Right forelimb (tissue), 1 donor: ENCODE results near the gene HDHD2.

Experiments used
- DNase-seq: peaks from one replicate; pipeline ENCODE4 v3.0.0-alpha.2; 2018

HDHD2 gene

GRCh38 chr18:47143899-47144485 lies 6.3 kb downstream of the HDHD2 start:
- DNase-seq: no peak

GRCh38 chr18:47143153-47143552 lies 7.1 kb downstream of the HDHD2 start:
- DNase-seq: no peak

DNA sequence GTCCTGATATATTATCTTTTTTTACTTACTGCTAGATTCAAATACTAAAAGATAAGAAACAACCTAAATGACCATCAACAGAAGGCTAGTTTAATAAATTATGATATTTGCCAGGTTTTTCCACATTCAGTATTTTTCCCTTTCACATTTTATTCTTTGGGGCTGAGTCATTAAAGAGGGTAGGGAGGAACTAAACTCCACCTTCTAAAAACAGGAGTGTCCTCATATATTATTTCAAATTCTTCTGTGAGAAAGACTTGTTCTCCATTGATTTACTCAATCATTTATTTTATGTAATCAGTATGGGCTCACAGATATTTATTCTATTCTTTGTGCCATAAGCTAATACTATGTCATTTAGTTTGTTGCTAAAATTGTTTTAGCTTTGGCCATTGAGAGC lies 9.0 kb downstream of the HDHD2 start:
- no peak for DNase-seq

DNA sequence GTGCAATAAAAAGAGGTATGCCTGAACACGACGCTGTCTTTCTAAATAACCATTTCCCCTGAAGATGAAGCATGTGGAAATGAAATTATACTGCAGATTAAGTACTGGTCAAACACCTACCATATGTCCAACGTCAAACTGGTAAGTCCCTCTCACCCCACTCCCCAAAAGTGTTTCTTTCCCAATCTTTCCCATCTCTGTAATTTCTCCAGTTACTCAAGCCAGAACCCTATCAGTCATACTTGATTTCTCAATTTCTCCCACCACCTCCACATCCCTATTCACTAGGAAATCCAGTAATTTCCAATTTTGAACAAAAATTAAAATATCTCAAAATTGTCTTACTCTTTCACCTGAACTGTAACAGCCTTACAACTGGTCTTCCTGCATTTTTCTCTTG lies 29.2 kb downstream of the HDHD2 start:
- no peak for DNase-seq

GRCh38 chr18:47120428-47120827 lies 29.9 kb downstream of the HDHD2 start:
- no peak for DNase-seq

DNA sequence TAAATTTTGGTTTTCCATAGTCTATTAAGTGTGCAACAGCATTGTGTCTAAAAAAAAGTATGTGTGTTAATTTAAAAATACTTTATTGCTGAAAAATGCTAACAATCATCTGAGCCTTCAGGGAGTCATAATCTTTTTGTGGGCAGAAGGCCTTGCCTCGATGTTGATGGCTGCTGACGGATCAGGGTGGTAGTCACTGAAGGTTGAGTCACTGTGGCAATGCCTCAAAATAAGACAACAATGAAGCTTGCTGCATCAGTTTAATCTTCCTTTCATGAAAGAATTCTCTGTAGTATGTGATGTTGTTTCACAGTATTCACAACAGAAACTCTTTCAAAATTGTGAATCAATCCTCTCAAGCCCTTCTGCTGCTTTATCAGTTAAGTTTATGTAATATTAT lies 31.3 kb downstream of the HDHD2 start:
- DNase-seq: no peak

- DNase-seq: no peak
Observed at GRCh38 chr18:47115205-47115604, 35.1 kb downstream of the HDHD2 start.

DNA sequence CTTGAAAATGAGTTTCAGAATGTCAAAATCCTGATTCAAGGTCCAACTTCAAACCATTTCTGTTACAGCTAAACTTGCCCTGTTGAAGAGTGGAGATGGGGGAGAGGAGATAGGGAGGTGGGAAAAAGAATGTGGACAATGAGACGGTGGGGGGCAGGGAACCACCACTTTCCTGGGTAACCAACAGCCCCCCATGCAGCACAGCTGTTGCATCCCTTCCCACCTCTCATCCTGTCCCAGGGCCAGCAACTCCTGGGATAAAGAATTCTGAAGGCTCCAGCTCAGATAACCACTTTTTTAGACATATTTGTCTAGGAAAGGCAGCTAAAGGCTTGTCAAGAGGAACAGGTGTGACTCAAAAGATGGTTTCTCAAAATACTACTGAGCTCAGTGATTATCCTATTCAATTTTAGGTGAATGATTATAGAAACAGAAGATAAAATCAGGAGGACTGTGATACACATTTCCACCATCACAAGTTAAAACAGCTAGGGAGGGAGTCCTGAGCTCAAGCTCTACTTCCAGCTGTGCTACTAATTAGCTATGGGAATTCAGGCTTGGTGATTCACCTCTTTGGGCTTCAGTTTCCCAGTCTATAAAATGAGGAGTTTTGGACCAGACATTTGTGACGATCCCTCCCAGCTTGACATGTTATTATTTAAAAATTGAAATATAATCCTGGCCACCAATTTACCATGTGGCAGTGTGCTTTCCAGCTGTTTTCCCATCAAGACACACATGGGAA lies 36.3 kb downstream of the HDHD2 start:
- no peak for DNase-seq

GRCh38 chr18:47110492-47111274 lies 39.6 kb downstream of the HDHD2 start:
- no peak for DNase-seq

DNA sequence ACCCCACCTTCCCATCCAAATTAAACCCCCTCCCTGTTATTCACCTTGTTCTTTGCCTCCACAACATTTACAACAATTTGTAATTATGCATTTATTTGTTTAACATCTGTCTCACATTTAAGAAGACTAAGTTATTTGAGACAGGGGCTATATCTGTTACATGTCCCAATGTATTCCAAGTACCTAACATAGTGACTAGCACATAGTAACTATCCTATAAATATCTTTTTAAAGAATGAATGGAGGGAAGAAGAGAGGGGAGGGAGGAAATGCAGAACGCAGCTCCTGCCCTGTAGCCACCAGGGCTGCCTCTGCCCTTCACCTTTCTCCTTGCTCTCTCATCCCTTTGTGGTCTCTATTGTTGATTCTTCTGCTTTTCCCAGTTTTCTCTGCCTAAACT lies 40.6 kb downstream of the HDHD2 start:
- no peak for DNase-seq

DNA sequence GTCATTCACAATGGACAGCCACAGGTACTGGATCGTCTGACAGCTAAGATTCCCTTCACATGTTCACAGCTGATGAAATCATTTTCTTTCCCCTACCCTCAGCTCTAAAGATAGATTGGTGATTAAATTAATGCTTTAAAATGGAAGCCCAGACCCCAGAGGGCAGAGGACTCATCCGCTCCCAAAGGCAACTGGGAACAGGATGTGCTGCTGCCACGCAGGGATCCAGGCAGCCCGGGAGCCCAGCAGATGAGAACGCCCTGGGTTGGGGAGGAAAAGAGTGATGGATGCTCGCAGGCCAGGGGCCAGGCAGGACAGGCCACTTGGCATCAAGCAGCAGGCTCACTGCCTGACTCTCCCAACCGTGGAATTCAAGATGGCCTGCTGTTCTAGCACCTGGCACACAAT lies 41.3 kb downstream of the HDHD2 start:
- no peak for DNase-seq

DNA sequence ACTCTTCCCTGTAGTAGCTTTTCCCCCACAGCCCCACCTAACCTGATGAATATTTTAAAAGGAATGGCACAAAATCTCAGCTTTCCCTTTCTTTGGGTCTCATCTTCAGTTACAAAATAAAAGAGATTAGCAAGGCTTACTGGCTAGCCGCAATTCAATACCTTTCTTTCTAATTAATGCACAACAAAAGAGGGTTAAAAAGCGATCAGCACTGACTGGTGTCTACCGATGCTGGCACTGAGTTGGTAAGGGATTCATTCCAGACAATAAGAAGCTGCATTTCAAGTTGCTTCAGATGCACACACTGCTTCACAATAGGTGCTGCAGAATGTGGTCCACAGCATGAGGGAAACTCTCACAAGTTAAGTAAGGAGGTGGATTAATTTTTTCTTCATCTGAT lies 41.9 kb downstream of the HDHD2 start:
- no peak for DNase-seq

GRCh38 chr18:47100212-47100831 lies 50.0 kb downstream of the HDHD2 start:
- DNase-seq: peak; percentile 67

GRCh38 chr18:47095810-47096209 lies 54.5 kb downstream of the HDHD2 start:
- DNase-seq: no peak

DNA sequence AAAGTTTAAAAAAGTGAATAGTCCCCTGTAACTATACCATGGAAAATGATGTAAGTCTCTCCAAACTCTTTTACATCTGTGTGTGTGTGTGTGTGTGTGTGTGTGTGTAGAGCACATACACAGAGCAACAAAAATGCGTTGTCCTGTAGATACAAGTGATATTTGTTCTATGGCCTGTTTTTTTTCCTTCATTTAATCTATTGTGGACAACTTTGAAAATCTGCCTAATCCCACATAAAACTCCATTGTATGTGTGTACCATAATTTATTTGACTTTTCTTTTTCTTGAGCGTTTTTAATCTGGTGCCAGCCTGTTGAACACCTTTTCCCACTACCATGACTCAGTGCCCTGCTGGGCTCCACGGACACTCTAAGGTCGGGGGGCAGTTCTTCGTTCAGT lies 62.6 kb downstream of the HDHD2 start:
- no peak for DNase-seq

GRCh38 chr18:47081578-47081977 lies 68.7 kb downstream of the HDHD2 start:
- no peak for DNase-seq

- DNase-seq: no peak
Observed at GRCh38 chr18:47080872-47081271, 69.4 kb downstream of the HDHD2 start.

- DNase-seq: no peak
Observed at GRCh38 chr18:47077111-47077510, 73.2 kb downstream of the HDHD2 start.

DNA sequence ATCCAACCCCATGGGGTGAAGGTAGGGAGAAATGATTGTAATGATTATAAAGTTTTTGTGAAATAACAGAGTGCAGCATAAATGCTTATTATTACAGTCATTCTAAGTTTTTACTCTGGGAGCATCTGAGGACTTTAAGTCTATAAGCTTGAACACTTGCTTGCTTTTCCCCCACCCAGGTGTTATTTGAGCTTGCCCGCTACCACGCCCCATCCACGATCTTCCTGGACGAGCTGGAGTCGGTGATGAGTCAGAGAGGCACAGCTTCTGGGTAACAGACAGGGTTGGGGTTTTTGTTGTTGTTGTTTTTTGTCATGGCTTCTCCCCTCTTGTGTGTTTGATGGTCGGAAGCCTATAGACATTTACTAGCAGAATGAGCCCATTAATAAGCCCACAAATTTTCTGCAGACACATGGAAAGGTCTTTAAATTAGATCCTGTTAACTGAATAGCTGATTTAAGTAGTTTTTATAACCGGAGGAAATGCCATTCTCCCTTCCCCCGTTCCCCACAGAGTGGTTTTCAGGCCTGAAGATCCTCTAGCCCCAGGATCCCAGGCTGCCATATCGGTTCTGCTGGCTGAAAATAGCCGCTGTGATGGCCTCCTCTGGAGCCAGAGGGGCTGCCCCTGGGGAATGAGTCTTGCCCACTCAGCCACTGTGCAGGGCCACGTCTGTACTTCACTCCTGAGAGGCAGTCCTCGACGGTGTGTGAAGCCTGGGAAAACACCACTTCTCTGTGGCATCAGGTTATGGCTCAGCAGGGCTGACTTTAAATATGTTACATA lies 75.0 kb downstream of the HDHD2 start:
- no peak for DNase-seq

DNA sequence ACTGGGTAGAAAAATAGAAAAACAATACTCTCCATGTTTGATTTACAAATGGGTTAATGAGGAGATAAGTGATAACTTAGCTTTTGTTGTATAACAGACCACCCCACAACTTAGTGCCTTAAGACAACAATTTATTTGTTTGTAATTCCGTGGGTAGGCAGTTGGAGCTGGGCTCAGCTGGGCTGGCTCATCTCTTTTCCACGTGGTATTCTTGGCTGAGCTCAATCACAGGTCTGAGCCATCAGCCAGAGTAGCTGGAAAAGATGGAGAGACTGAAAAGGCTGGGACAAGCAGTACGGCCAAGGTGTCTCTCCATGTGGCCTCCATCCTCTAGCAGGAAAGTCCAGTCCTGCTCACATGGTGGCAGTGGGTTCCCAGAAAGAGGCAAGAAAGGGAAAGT lies 82.7 kb downstream of the HDHD2 start:
- DNase-seq: no peak

DNA sequence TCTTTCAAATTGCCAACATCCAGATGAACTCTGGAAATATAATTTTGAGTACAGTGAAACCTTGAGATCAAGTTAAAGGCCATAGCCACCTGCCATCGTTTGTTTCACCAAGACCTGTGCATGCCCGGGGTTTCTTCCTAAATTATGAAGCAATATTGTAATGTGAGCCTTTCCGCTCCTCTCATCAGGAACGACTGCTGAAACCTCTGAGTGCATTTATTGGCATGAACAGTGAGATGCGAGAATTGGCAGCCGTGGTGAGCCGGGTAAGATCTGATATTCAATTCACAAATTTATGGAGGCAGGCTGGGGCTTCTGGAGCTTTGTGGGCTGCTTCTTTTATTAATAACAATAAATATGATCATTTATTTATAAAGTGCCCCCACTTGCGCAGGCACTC lies 87.2 kb downstream of the HDHD2 start:
- DNase-seq: no peak

GRCh38 chr18:47062471-47062870 lies 87.8 kb downstream of the HDHD2 start:
- DNase-seq: no peak
